Upper lobe of right lung (tissue), 1 donor: Measurements from ENCODE around the gene SPNS1. TPM values are rescaled to one million over a fixed set of nuclear protein-coding genes. Genes with fewer than 3 reads are reported as not detected.

Experiments used
- ATAC-seq: fragments of 200-7000 bp; cut with Tn5 transposase; one replicate; pipeline ENCODE4 v1.9.1; 2020; ENCODE audit warnings: mild to moderate bottlenecking, moderate library complexity
- DNase-seq: peaks from one replicate; pipeline ENCODE4 v3.0.0-alpha.2; 2020
- H3K27ac ChIP-seq: fragments of 200-600 bp; one replicate; pipeline ENCODE4 v1.8.0; 2022
- H3K27me3 ChIP-seq: fragments of 200-600 bp; one replicate; pipeline ENCODE4 v1.8.0; 2022; ENCODE audit warnings: mild to moderate bottlenecking
- H3K36me3 ChIP-seq: fragments of 200-600 bp; one replicate; pipeline ENCODE4 v1.8.0; 2022
- H3K4me1 ChIP-seq: fragments of 200-600 bp; one replicate; pipeline ENCODE4 v1.8.0; 2022
- H3K4me3 ChIP-seq: fragments of 200-600 bp; one replicate; pipeline ENCODE4 v1.8.0; 2022; ENCODE audit warnings: mild to moderate bottlenecking
- H3K9me3 ChIP-seq: fragments of 200-600 bp; one replicate; pipeline ENCODE4 v1.8.0; 2022
- intact Hi-C: fragments of 100-400 bp; cut with DNase I; formaldehyde crosslinking; loops from one replicate; pipeline ENCODE4 v1.11.0; 2022
- total RNA-seq: library from RNA; stranded (reverse); fragmentation: NEBNext Ultra II Directional; extraction: Animal tissue kit (Norgen Biotek cat#: 25700); gene quantifications from one replicate; pipeline ENCODE4 v1.2.1, GENCODE V29; 2021
- TF ChIP-seq, protein P1 (sequence below): fragments of 200-600 bp; IDR thresholded peaks from one replicate; pipeline ENCODE4 v1.8.0; 2022; ENCODE audit warnings: antibody characterized with exemption
- donor health status: DM: no; HTN: yes; CAD: no; lungs with severe emphysema.

The SPNS1 gene
- total RNA-seq, 1 donor from 2014 or later = 52.2 TPM

DNA sequence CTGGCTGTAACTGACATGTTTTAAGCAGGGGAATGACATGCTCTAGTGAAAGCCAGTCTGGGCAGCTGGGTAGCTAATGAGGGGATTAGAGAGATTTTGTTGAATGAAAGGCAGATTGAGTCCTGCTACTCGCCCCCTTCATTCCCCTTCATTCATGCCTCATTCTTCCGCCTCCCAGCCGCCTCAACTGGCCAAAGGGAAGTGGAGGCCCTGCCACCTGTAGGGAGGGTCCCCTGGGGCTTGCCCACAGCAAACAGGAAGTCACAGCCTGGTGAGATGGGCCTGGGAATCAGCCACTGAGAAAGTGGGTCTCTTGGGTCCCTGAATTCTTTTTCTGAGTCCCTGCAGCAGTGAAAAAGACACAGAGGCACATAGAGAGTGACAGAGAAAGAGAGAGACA, 43.9 kb upstream of the SPNS1 start:
- Histone ChIP-seq H3K4me1 (no peaks in the 10 kb centered on the region), H3K27me3 (no peaks in the 10 kb centered on the region), H3K36me3 (no peaks in the 10 kb centered on the region), H3K4me3 (no peak overlapping the region), H3K9me3 (no peaks in the 10 kb centered on the region), H3K27ac (no peak overlapping the region)
- TF ChIP-seq, protein P1, sequence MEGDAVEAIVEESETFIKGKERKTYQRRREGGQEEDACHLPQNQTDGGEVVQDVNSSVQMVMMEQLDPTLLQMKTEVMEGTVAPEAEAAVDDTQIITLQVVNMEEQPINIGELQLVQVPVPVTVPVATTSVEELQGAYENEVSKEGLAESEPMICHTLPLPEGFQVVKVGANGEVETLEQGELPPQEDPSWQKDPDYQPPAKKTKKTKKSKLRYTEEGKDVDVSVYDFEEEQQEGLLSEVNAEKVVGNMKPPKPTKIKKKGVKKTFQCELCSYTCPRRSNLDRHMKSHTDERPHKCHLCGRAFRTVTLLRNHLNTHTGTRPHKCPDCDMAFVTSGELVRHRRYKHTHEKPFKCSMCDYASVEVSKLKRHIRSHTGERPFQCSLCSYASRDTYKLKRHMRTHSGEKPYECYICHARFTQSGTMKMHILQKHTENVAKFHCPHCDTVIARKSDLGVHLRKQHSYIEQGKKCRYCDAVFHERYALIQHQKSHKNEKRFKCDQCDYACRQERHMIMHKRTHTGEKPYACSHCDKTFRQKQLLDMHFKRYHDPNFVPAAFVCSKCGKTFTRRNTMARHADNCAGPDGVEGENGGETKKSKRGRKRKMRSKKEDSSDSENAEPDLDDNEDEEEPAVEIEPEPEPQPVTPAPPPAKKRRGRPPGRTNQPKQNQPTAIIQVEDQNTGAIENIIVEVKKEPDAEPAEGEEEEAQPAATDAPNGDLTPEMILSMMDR = no peak
- DNase-seq = no peak
- no peak for ATAC-seq
- intact Hi-C loops = no loop called here

DNA sequence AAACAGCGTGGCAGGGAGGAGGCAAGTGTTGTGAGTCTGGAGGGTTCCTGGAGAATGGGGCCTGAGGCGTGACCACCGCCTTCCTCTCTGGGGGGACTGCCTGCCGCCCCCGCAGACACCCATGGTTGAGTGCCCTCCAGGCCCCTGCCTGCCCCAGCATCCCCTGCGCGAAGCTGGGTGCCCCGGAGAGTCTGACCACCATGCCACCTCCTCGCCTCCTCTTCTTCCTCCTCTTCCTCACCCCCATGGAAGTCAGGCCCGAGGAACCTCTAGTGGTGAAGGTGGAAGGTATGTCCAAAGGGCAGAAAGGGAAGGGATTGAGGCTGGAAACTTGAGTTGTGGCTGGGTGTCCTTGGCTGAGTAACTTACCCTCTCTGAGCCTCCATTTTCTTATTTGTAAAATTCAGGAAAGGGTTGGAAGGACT, 42.8 kb upstream of the SPNS1 start, which contains the start of gene CD19:
Gene CD19, plus strand, starts transcription at position 171 of the 425 bp plus-strand sequence. Its CDS starts 30 bp downstream, at position 201.
- DNase-seq (no peak), ATAC-seq (no peak)
- H3K4me3 ChIP-seq = no peak within 1 kb of the TSS
- H3K36me3 ChIP-seq = no peaks in the 10 kb centered on the region
- no peak within 1 kb of the TSS for H3K27ac ChIP-seq
- intact Hi-C loops = no loop called here
- H3K4me1 ChIP-seq = no peaks in the 10 kb centered on the region
- no peaks in the 10 kb centered on the region for H3K27me3 ChIP-seq
- TF ChIP-seq, protein P1 = no peak
- H3K9me3 ChIP-seq = no peaks in the 10 kb centered on the region

DNA sequence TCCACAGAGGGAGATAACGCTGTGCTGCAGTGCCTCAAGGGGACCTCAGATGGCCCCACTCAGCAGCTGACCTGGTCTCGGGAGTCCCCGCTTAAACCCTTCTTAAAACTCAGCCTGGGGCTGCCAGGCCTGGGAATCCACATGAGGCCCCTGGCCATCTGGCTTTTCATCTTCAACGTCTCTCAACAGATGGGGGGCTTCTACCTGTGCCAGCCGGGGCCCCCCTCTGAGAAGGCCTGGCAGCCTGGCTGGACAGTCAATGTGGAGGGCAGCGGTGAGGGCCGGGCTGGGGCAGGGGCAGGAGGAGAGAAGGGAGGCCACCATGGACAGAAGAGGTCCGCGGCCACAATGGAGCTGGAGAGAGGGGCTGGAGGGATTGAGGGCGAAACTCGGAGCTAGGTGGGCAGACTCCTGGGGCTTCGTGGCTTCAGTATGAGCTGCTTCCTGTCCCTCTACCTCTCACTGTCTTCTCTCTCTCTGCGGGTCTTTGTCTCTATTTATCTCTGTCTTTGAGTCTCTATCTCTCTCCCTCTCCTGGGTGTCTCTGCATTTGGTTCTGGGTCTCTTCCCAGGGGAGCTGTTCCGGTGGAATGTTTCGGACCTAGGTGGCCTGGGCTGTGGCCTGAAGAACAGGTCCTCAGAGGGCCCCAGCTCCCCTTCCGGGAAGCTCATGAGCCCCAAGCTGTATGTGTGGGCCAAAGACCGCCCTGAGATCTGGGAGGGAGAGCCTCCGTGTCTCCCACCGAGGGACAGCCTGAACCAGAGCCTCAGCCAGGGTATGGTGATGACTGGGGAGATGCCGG, 42.0 kb upstream of the SPNS1 start:
- intact Hi-C loops = no loop called here
- no peak overlapping the region for H3K4me3 ChIP-seq
- H3K27ac ChIP-seq = no peak overlapping the region
- no peaks in the 10 kb centered on the region for H3K27me3 ChIP-seq
- no peak for ATAC-seq
- DNase-seq = no peak
- H3K4me1 ChIP-seq = no peaks in the 10 kb centered on the region
- H3K36me3 ChIP-seq = no peaks in the 10 kb centered on the region
- TF ChIP-seq, protein P1 = no peak
- H3K9me3 ChIP-seq = no peaks in the 10 kb centered on the region

DNA sequence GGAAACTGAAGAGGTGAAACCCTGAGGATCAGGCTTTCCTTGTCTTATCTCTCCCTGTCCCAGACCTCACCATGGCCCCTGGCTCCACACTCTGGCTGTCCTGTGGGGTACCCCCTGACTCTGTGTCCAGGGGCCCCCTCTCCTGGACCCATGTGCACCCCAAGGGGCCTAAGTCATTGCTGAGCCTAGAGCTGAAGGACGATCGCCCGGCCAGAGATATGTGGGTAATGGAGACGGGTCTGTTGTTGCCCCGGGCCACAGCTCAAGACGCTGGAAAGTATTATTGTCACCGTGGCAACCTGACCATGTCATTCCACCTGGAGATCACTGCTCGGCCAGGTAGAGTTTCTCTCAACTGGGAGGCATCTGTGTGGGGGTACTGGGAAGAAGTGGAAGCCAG, 41.4 kb upstream of the SPNS1 start:
- no peak for ATAC-seq
- intact Hi-C loops = no loop called here

DNA sequence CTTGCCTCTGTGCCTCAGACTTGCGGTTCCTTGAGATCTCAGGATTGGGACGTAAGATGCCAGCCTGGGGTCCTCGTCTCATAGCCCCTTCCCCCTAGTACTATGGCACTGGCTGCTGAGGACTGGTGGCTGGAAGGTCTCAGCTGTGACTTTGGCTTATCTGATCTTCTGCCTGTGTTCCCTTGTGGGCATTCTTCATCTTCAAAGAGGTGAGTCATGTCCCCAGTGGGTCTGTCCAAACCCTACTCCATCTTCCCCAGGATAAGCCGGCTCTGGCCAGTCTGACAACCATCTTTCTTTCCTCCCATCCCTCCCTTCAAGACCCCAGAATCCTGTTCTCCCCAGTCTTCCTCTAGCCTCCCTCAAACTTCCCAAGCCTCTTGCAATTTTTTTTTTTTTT, 39.2 kb upstream of the SPNS1 start:
- ATAC-seq = no peak
- H3K27me3 ChIP-seq = no peaks in the 10 kb centered on the region

More for the DNA sequence above, 41.4 kb upstream of the SPNS1 start:
- no peak overlapping the region for H3K27ac ChIP-seq
- no peak overlapping the region for H3K4me3 ChIP-seq
- no peaks in the 10 kb centered on the region for H3K9me3 ChIP-seq
- DNase-seq = no peak
- H3K27me3 ChIP-seq = no peaks in the 10 kb centered on the region
- no peaks in the 10 kb centered on the region for H3K36me3 ChIP-seq
- TF ChIP-seq, protein P1 = no peak
- no peaks in the 10 kb centered on the region for H3K4me1 ChIP-seq

More for the DNA sequence above, 39.2 kb upstream of the SPNS1 start:
- H3K27ac ChIP-seq = no peak overlapping the region
- H3K36me3 ChIP-seq = no peaks in the 10 kb centered on the region
- TF ChIP-seq, protein P1 = no peak
- no peak for DNase-seq
- no peak overlapping the region for H3K4me3 ChIP-seq
- H3K4me1 ChIP-seq = no peaks in the 10 kb centered on the region
- intact Hi-C loops = no loop called here
- H3K9me3 ChIP-seq = no peaks in the 10 kb centered on the region
